HL-60/S4 treated with phorbol 12-myristate 13-acetate at 8.2 ng/mL for 4 days and 3 days (cell line): Measurements from ENCODE around the gene CEP112.

ENCODE experiments used
- in situ Hi-C: fragments of 300-500 bp; cut with MboI; formaldehyde crosslinking; loops from 2 replicates; pipeline ENCODE4 v1.15.0; 2022; ENCODE audit warnings: low sequenced_read_pairs

The CEP112 gene

DNA sequence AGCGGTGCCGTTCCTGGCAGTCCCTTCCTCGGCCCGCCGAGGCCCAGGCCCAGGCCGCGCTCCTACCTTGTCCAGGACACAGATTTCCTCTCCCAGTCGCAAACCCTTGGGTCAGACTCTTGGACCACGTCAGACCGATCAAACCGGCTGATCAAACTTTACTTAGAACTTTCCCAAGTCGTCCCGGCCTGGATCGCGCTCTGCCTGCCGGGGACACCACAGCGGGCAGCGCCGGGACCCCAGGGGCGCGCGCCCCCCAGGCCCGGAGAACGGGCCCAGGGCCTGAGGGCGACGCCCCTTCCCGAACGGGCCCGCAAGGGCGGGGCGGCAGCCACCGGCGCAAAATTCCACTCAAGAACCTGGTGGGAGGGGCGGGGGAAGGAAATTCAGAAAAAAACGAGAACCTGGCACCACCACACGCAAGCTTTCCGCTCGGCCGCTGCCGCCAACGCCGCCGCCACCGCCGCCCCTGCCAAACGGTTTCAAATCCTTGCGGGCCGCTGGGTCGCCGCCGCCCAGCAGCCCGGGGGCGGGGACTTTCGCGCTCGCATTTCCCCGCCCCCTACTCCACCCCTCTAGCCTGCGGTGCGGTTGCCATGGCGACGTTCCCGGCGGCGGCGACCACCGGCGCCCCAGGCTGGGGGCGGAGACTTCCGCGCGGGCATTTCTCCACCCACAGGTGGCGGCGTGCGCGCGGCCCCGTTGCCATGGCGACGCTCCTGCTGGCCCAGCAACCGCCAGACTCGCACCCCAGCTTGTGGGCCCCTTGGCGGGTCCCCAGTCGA is at the start of gene CEP112:
Gene CEP112 (minus strand): TSS at position 541 of the 785 bp plus-strand sequence.
- in situ Hi-C loops, result no loop called here

- in situ Hi-C loops, result no loop called here
These were observed 48.7 kb upstream of the CEP112 start for GRCh38 chr17:66240630-66241029.

DNA sequence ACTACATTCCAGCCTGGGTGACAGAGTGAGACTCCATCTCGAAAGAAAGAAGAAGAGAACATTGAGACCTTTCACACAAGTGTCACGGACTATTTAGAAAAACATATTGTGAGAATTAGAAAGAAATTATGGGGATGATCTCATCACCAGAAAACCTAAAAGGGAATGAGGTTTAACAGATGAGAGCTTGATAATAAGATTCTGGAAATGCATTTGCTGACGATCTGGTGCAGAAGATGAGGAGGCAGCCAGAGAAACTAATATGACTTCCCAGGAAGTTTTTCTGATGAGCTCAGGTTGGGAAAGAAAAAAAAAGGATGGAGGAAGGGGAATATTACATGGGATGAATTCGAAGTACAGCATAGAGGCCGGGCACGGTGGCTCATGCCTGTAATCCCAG is 48.1 kb upstream of the CEP112 start:
- in situ Hi-C loops, result no loop called here

GRCh38 chr17:66235377-66235994 is 43.6 kb upstream of the CEP112 start:
- in situ Hi-C loops, result no loop called here

- in situ Hi-C loops, result no loop called here
These were observed 42.7 kb upstream of the CEP112 start for GRCh38 chr17:66234611-66235010.

DNA sequence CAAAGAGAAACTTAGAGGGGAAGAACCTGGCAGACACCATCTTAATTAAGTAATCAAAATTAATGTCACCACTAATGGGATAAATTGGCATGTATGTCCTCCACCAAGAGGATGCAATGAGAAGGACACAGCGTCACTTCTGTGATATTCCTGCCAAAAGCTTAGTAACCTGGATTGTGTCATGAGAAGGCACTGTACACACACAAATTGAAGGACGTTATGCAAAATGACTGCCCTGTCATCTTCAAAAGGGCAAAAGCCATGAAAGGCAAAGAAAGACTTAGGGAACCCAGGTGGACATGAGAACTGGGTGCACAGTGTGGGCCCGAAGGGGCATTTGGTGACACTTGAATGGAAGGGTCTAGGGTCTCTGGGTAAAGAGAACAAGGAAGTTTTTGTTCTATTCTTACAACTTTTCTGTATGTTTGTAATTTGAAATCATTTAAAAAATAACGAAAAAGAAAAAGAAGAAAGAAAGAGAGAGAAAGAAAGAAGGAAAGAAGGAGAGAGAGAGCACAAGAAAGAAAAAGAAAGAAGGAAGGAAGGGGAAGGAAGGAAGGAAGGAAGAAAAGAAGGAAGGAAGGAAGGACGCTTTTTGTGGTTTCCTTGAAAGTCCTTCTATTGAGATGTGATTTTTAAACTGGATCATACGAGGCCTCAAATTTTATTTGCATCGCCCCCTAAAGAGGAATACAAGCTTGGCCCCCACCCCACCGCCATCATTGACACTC is 41.3 kb upstream of the CEP112 start:
- in situ Hi-C loops, result no loop called here

- in situ Hi-C loops, result no loop called here
These were observed 39.1 kb upstream of the CEP112 start for GRCh38 chr17:66230922-66231591.

DNA sequence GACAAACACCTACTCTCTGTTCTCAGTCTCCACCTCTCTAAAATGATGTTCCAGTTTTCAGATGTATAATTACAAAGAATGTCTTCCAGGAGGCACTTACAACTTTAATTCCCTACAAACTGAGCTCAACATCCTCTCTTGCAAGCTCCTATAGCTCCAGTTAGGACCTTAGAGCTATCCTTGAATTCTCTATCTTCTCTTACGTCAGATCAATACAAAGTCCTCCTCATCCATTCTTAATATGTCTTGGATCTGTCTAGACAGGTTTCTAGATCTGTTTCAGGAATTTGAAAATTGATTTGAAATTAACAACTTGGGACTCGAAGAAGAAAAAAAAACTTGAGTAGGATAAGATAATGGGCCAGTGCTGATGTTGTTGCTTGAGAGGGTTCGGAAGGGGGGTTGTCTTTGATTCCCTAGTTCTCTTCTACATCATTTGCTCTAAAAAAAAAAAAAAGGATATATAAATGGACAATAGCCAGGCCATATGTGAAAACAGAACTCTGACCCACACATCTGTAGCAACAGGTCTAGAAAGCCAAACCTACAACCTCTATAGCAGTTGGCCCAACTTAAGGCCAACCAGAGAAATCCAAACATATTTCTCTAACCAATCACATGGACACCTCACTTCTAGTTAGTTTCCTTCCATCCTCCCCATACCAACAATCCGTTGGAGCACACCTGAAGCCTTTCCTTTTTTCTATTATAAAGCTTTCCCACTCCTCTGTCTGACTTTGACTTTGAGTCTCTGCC is 38.0 kb upstream of the CEP112 start:
- in situ Hi-C loops, result no loop called here

- in situ Hi-C loops, result no loop called here
These were observed 37.2 kb upstream of the CEP112 start, which contains the start of gene APOH for GRCh38 chr17:66228887-66229782. TSS of gene APOH (minus strand) at chr17:66229415. CDS start at chr17:66229379, 36 bp downstream.

DNA sequence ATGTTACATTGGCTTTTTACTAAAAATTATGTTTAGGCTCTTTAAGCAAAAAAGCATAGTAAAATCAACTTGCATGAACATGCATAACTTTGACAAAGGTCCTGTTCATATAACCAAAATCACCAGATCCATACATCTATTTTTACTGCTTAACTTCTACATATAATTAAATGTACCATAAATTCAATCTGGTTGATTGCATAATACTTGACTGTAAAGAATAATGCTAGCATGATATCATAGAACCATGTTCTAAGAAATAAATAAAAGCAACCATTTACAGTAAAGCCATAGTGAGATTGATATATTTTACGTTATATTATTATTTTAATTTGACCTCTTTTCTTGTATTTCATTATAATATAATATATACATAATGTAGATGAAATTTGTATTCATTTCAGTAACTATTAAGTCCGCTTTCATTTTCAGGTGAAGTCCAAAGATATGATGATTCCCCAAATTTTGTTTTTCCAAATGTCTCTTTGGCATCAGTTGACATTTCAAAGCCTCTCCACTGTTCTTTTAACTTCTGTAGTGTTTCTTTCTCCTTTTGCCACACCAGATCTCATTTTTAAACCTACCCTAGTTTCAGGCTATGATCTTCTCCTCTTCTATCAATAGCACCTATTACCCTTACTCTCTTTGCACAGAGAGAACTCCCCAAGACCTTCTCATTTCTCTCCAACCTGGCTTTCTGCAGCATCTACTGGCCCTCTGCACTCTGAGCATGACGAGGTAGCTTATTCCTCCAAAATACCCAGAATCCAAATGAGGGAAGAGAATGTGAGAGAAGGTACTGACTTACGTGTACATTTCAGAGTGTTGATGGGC is 35.5 kb upstream of the CEP112 start:
- in situ Hi-C loops, result no loop called here

DNA sequence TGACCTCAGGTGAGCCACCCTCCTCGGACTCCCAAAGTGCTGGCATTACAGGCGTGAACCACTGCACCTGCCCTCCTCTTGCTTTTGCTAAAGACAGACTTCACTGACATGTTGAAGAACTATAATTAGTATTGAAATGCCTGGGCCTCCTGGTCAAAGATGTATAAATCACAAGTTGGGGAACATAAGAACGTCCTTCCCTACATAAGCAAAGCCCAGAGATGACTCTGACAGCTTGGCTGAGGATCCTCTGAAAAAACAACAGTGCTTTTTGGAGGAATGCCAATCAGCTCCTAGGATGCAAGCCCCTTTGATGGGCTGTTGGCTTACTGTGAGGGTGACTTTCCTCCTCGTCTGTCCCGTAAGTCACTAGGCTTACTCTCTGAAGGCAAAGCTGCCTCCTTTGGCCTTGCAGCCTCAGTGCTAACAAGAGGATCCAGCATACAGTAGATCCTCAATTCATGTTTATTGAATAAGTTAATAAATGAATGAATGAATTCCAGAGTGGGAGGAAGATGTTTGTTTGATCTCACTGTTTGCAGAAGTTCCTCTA is 30.9 kb upstream of the CEP112 start:
- in situ Hi-C loops, result loop anchor here (25.0 kb wide), 1 partner anchor 689 kb away; no protein-coding TSS in a partner anchor

DNA sequence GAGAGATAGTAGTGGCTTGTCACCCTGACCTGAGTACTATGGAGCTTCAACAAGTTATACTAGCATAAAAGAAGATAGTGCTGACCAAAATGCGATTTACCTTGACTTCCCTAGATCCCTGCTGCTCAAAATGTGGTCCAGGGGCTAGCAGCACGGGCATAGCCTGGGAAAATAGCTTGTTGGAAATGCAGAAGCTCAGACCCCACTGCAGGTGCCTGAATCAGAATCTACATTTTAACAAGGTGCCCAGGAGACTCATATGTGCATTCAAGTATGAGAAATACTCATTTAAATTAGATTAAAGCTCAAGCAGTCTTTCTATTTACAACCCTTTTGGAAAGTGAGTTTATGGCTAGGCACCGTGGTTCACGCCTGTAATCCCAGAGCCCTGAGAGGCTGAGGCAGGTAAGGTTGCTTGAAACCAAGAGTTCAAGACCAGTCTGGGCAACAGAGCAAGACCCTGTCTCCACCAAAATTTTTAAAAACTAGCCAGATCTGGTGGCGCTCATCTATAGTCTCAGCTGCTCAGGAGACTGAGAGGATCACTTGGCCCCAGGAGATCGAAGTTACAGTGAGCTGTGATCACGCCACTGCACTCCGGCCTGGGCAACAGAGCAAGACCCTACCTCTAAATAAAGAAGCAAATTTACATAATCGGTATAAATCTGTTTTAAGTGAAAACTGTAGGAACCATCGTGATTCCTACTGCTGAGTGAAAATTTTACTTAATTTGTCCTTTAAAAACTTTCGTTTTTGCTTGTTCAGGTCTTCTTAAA is 30.0 kb upstream of the CEP112 start:
- in situ Hi-C loops, result loop anchor here (25.0 kb wide), 1 partner anchor 690 kb away; no protein-coding TSS in a partner anchor

GRCh38 chr17:66221343-66221742 is 29.4 kb upstream of the CEP112 start:
- in situ Hi-C loops, result loop anchor here (25.0 kb wide), 1 partner anchor 691 kb away; no protein-coding TSS in a partner anchor

GRCh38 chr17:66220079-66220835 is 28.3 kb upstream of the CEP112 start:
- in situ Hi-C loops, result loop anchor here (25.0 kb wide), 1 partner anchor 692 kb away; no protein-coding TSS in a partner anchor

- in situ Hi-C loops, result loop anchor here (25.0 kb wide), 1 partner anchor 697 kb away; no protein-coding TSS in a partner anchor
These were observed 23.6 kb upstream of the CEP112 start for GRCh38 chr17:66215529-66215911.

DNA sequence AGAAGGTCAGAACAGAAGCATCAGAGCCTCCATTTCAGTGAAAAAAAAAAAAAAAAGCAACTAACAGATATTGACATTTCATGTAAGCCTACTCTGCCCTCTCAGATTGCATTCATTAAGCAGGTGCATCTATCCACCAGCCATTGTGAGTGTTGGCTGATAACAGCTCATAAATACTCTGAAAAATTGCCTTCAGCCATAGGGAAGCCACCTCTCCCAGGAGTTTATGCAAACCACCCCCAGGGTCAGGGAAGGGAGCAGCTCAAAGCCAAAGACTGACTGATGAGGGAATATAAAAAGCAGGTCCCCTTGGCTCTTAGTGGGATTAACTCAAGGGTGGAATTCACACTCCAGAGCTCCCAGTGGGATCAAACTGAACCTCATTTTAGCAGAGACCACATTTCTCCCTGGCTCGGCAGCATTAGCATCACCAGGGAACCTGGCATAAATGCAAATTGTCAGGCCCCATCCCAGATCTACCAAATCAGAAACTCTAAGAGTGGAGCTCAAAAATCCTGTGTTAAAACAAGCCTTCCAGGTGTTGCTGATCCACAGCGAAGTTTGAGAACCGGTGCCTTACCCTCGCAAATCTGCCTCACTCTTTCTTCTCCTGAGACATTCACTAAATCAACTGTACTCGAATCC is 23.1 kb upstream of the CEP112 start:
- in situ Hi-C loops, result loop anchor here (25.0 kb wide), 1 partner anchor 697 kb away; no protein-coding TSS in a partner anchor
